Motor neuron (in vitro differentiated cells): ENCODE measurements around the gene DDIT4L. TPM values are rescaled to one million over a fixed set of nuclear protein-coding genes. Genes with fewer than 3 reads are reported as not detected.

ENCODE experiments used
- ATAC-seq, 8 experiments: fragments of 200-7000 bp; cut with Tn5 transposase; replicated peaks in 6 of 8; 2 replicates each; pipeline ENCODE4 v1.8.0; 2021; ENCODE audit warnings: mild to moderate bottlenecking in 8 of 8, moderate library complexity in 8 of 8
- H3K27ac ChIP-seq, 2 donors: fragments of 250-450 bp; sonication (Bioruptor Pico); 2 replicates each; pipeline ENCODE4 v1.9.0; 2021; ENCODE audit warnings: antibody characterized with exemption in 2 of 2, mild to moderate bottlenecking in 2 of 2, moderate library complexity in 1 of 2
- H3K4me1 ChIP-seq, 2 donors: fragments of 250-450 bp; sonication (Bioruptor Pico); replicated peaks in 1 of 2; 2 replicates each; pipeline ENCODE4 v1.6.1; 2021; ENCODE audit warnings: antibody characterized with exemption in 2 of 2, mild to moderate bottlenecking in 2 of 2, moderate library complexity in 1 of 2
- H3K4me3 ChIP-seq, 5 donors: fragments of 250-450 bp; sonication (Bioruptor Pico); 2 replicates each; pipeline ENCODE4 v1.9.0; 2021; ENCODE audit warnings: antibody characterized with exemption in 5 of 5, mild to moderate bottlenecking in 5 of 5, moderate library complexity in 4 of 5
- WGBS, 10 experiments: fragments of 450-650 bp; shearing (Covaris generic); methylation state at CpG; one replicate each; pipeline ENCODE4 v1.0.0; 2022; 5-methylcytosine and 5-hydroxymethylcytosine counted together
- in situ Hi-C, 9 experiments: fragments of 400-800 bp; cut with MboI; loops; one replicate each; pipeline ENCODE4 v1.15.0; 2021; ENCODE audit warnings: low sequenced_read_pairs in 9 of 9, low pct_unique_long_range_greater_than_20kb in 2 of 9; ENCODE audit not compliant: unreplicated experiment in 9 of 9
- total RNA-seq, 8 experiments: library from RNA; unstranded; fragments of 300-600 nt; gene quantifications; 2 replicates each; pipeline versions ENCODE4 v1.2.3 to v1.2.4, GENCODE V29; 2022

Gene DDIT4L
- total RNA-seq, 8 experiments from 2014 or later = 0.14 to 4.0 (median 0.84) TPM

DNA sequence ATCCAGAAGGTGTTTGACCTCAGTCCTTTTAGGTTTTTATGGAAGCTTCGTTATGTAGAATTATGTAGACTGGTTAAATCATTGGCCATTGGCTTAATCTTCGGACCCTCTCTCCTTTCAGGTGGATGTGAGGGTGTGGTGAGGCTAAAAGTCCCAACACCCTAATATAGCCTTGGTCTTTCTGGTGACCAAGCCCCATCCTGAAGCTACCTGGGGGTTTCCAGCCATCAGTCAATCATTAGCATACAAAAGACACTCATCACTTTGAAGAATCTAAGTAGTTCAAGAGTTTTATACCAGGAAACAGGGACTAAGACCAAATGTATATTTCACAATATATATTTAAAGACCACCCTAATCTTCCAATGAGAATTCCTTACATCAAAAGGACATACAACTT lies 5.5 kb downstream of the DDIT4L start:
- 38 to 100% (median 96%) methylated on average over 1 to 2 of the region's 2 CpGs; no CpG with 5 or more reads in 4 of the 10 experiments for WGBS, 10 experiments
- no peak for ATAC-seq
- in situ Hi-C loops = no loop called here
- Histone ChIP-seq H3K4me3 (no peak overlapping the region), H3K4me1 (no peaks in the 10 kb centered on the region), H3K27ac (no peak overlapping the region)

GRCh38 chr4:100177855-100178254 lies 12.4 kb downstream of the DDIT4L start:
- H3K4me3 ChIP-seq = no peak overlapping the region
- H3K4me1 ChIP-seq = no peaks in the 10 kb centered on the region
- ATAC-seq = no peak
- 0 to 100% (median 67%) methylated on average over 1 of the region's 1 CpG; no CpG with 5 or more reads in 5 of the 10 experiments for WGBS, 10 experiments
- in situ Hi-C loops = no loop called here
- no peak overlapping the region for H3K27ac ChIP-seq

DNA sequence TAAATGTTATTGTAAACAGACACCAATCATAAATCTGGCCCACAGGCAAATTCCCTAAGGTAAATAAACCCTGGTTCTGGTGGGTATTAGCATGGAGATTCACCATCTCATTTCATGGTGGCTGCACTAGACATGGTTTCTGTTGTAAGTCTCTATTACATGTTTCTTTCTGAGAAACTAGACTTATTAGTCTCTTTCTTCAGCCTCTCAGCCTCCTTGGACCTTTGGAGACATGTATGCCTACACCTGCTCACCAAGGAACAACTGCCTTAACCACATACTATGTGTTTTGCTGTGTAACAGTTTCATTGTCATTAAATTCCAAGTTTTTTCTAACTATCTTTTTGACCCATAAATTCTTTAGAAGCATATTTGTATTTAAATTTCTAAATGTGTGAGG lies 13.1 kb downstream of the DDIT4L start:
- in situ Hi-C loops = no loop called here
- no peak overlapping the region for H3K27ac ChIP-seq

DNA sequence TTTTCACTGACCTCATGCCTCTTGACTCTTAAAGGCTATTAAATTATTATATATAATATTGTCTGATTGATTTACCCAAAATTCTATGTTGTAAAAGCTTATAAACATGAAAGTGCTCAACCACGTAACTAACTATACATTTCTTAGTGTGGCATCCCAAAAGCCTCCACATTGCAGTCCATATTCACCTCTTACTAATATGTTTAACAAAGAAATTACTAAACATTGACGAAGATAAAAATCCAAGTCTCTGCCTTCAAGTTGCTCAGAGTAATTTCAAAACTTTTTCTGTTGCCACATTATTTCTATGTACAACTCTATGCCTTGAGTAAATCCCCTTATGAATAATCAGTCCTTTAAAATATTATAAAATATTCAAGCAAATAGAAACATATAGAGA lies 14.4 kb downstream of the DDIT4L start:
- no peaks in the 10 kb centered on the region for H3K4me1 ChIP-seq
- no peak overlapping the region for H3K27ac ChIP-seq
- no peak for ATAC-seq
- WGBS, 10 experiments = 57 to 100% (median 87%) methylated on average over 1 to 2 of the region's 2 CpGs
- in situ Hi-C loops = no loop called here
- no peak overlapping the region for H3K4me3 ChIP-seq

More for the DNA sequence above, 13.1 kb downstream of the DDIT4L start:
- no peaks in the 10 kb centered on the region for H3K4me1 ChIP-seq
- ATAC-seq = no peak
- no peak overlapping the region for H3K4me3 ChIP-seq

GRCh38 chr4:100174985-100175383 lies 15.3 kb downstream of the DDIT4L start:
- in situ Hi-C loops = no loop called here
- Histone ChIP-seq H3K27ac (no peak overlapping the region), H3K4me3 (no peak overlapping the region), H3K4me1 (no peaks in the 10 kb centered on the region)
- 50 to 100% (median 72%) methylated on average over 1 to 2 of the region's 3 CpGs; no CpG with 5 or more reads in 4 of the 10 experiments for WGBS, 10 experiments
- ATAC-seq = no peak

- no peak for ATAC-seq
- in situ Hi-C loops = no loop called here
- peaks cover 1 to 4% of the 10 kb centered on the region in 2 donors for H3K4me1 ChIP-seq
- H3K27ac ChIP-seq = no peak overlapping the region
- 33 to 93% (median 79%) methylated on average over 1 to 3 of the region's 3 CpGs; no CpG with 5 or more reads in 1 of the 10 experiments for WGBS, 10 experiments
- no peak overlapping the region for H3K4me3 ChIP-seq
Observed at GRCh38 chr4:100170986-100171385, 19.3 kb downstream of the DDIT4L start.

- Histone ChIP-seq H3K4me1 (peaks cover 6 to 11% of the 10 kb centered on the region in 2 donors), H3K27ac (no peak overlapping the region), H3K4me3 (no peak overlapping the region)
- ATAC-seq = no peak
- in situ Hi-C loops = no loop called here
- 9 to 100% (median 77%) methylated on average over 1 to 4 of the region's 4 CpGs for WGBS, 10 experiments
Observed at GRCh38 chr4:100169491-100170485, 20.5 kb downstream of the DDIT4L start.

DNA sequence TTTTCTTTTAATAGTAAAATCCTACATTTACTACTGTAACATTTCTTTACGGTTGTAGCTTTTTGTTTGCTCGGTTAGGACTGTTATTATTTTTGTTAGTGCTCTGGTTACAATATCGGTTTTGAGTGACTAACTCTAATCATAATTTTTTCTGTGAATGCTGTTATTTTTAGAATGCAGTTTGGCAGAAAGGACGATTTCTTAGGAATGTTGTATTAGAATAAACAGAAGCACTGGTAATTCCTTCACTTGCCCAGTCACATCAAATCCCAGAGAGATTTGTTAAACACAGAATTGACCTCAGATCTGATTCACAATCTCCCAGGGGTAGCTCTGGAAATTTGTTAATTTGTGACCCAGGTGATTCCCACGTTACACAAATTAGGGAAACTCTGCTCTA lies 21.7 kb downstream of the DDIT4L start:
- in situ Hi-C loops = no loop called here
- no peak overlapping the region for H3K4me3 ChIP-seq
- no peak overlapping the region for H3K27ac ChIP-seq
- peak in 2 of 8 experiments; percentile 25 to 28 for ATAC-seq
- 1 to 94% (median 78%) methylated on average over 3 to 5 of the region's 5 CpGs for WGBS, 10 experiments
- H3K4me1 ChIP-seq = peaks cover 6 to 11% of the 10 kb centered on the region in 2 donors

GRCh38 chr4:100166297-100167039 lies 23.8 kb downstream of the DDIT4L start:
- H3K4me3 ChIP-seq = no peak overlapping the region
- in situ Hi-C loops = no loop called here

GRCh38 chr4:100165809-100166208 lies 24.5 kb downstream of the DDIT4L start:
- in situ Hi-C loops = no loop called here
- H3K4me1 ChIP-seq = peaks cover 6 to 11% of the 10 kb centered on the region in 2 donors
- H3K4me3 ChIP-seq = no peak overlapping the region
- H3K27ac ChIP-seq = no peak overlapping the region
- peak in 2 of 8 experiments; percentile 25 to 37 for ATAC-seq
- WGBS, 10 experiments = 0 to 100% (median 14%) methylated on average over 1 of the region's 1 CpG; no CpG with 5 or more reads in 3 of the 10 experiments

More at GRCh38 chr4:100166297-100167039, 23.8 kb downstream of the DDIT4L start:
- H3K4me1 ChIP-seq = peaks cover 6 to 11% of the 10 kb centered on the region in 2 donors
- no peak overlapping the region for H3K27ac ChIP-seq
- ATAC-seq = no peak
- 64 to 100% (median 90%) methylated on average over 1 to 8 of the region's 8 CpGs; no CpG with 5 or more reads in 1 of the 10 experiments for WGBS, 10 experiments

DNA sequence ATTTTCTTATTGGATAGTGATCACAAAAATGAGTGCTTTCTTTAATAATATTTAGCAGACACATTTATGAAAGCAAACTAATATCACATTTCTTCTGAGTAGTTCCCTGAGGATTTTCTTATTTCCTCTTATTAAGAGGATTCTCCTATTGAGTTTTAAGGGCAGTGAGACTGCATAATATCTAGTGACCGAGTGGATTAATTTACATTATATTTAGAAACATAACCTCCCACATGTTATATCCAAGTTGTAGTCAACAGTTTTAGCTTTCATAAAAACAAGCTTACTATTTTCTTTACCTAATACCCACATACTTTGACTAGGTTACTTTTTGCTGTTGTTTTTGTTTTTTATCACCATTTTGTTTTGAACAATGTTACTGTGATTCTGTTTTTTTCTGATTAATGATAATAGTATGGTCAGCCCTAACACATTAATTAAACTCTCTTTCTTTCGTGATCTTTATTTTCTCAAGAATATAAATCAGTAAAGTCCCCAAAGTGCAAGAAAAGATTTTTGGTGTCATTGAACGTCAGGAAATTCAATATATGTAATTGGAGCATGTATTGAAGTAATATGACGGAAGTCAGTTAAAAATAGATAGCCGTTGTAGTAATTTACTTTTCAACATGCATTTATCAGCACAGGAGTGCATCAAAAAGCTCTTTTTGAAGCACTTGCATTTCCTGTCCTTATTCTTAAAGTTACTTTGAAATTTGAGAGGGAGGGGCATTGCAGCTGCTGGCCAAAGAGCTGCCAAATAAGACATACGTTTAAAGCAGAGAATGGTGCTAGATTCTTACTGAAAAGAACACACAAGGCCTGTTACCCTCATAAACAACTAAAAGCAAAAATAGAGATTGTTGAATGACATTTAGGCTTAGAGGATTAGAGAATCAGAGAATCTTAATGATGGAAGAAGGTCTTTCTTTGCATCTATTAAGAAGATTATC lies 25.2 kb downstream of the DDIT4L start:
- 14 to 76% (median 48%) methylated on average over 3 to 6 of the region's 6 CpGs for WGBS, 10 experiments
- H3K4me1 ChIP-seq = peaks cover 6 to 11% of the 10 kb centered on the region in 2 donors
- no peak overlapping the region for H3K4me3 ChIP-seq
- in situ Hi-C loops = no loop called here
- H3K27ac ChIP-seq = no peak overlapping the region
- ATAC-seq = no peak

DNA sequence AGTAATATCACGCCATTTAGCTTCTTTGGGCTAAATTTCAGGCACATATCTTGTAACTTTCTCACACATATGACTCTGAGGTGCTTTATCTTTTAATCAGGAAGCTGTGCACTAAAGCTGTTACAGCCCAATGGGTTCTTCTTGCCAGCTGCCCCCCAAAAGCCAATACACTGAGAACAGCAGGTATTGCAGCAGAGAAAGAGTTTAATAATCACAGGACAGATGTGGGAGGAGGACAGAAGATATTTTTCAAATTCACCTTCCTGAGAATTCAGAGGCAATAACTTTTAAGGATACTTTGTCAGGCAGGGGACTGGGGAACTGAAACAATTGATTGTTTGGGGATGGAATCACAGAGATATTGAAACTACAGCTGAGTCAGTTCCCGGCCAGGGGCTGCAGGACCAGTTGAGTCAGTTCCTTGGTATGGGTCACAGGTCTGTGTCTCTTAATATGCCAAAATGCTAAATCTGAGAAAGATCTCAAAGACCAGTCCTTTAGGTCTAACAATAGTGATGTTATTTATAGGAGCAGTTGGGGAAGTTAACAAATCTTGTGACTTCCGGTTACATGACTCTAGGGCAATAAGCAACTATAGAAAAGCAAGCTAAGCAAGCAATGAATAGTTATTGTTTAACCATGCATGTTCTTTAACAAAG lies 28.1 kb downstream of the DDIT4L start:
- no peak overlapping the region for H3K4me3 ChIP-seq
- WGBS, 10 experiments = 19 to 100% (median 78%) methylated on average over 1 to 3 of the region's 3 CpGs; no CpG with 5 or more reads in 1 of the 10 experiments
- H3K27ac ChIP-seq = no peak overlapping the region
- peak in 1 of 8 experiments; percentile 48 for ATAC-seq
- H3K4me1 ChIP-seq = peaks cover 6 to 11% of the 10 kb centered on the region in 2 donors
- in situ Hi-C loops = no loop called here
